ENCODE data around the gene GAS2L2. TPM values are rescaled to one million over a fixed set of nuclear protein-coding genes. Genes with fewer than 3 reads are reported as not detected.

The GAS2L2 gene
- total RNA-seq, 4 donors from 2014 or later, result 0.84 to 1.4 (median 1.1) TPM

GRCh38 chr17:35738519-35739133 is 14.4 kb downstream of the GAS2L2 start:
- no peak for DNase-seq (ENCODE audit: low spot score in 2 of 2)
- Histone ChIP-seq H3K4me1 (peaks cover 0 to 11% (median 3%) of the 10 kb centered on the region in 4 donors), H3K27ac (no peak overlapping the region), H3K4me3 (no peak overlapping the region), H3K36me3 (no peaks in the 10 kb centered on the region), H3K27me3 (peaks cover 0 to 38% of the 10 kb centered on the region in 2 donors), H3K9me3 (no peaks in the 10 kb centered on the region)
- TF ChIP-seq CTCF (IDR thresholded peaks at IDR 0.05), result no peak
- TF ChIP-seq POLR2A (IDR thresholded peaks at IDR 0.05), result no peak
- TF ChIP-seq EP300 (IDR thresholded peaks at IDR 0.05), result no peak
- 77 to 85% methylated on average over 5 of the region's 5 CpGs for WGBS, 2 donors

- DNase-seq (ENCODE audit: low spot score in 2 of 2), result no peak
- 94 to 96% methylated on average over 5 of the region's 5 CpGs for WGBS, 2 donors
- Histone ChIP-seq H3K4me1 (peaks cover 0 to 18% (median 4%) of the 10 kb centered on the region in 4 donors), H3K4me3 (no peak overlapping the region), H3K27ac (no peak overlapping the region), H3K27me3 (peaks cover 0 to 14% of the 10 kb centered on the region in 2 donors), H3K36me3 (no peaks in the 10 kb centered on the region), H3K9me3 (no peaks in the 10 kb centered on the region)
- no peak for TF ChIP-seq POLR2A (IDR thresholded peaks at IDR 0.05)
- TF ChIP-seq EP300 (IDR thresholded peaks at IDR 0.05), result no peak
- TF ChIP-seq CTCF (IDR thresholded peaks at IDR 0.05), result no peak
Observed at GRCh38 chr17:35736236-35736635, 16.8 kb downstream of the GAS2L2 start.

GRCh38 chr17:35735036-35735805 is 17.8 kb downstream of the GAS2L2 start:
- no peak for TF ChIP-seq POLR2A (IDR thresholded peaks at IDR 0.05)
- TF ChIP-seq EP300 (IDR thresholded peaks at IDR 0.05), result no peak
- WGBS, 2 donors, result 87 to 91% methylated on average over 28 to 29 of the region's 29 CpGs
- Histone ChIP-seq H3K4me3 (no peak overlapping the region), H3K27me3 (peaks cover 0 to 4% of the 10 kb centered on the region in 2 donors), H3K27ac (no peak overlapping the region), H3K9me3 (no peaks in the 10 kb centered on the region), H3K4me1 (peaks cover 0 to 23% (median 8%) of the 10 kb centered on the region in 4 donors), H3K36me3 (no peaks in the 10 kb centered on the region)
- no peak for DNase-seq (ENCODE audit: low spot score in 2 of 2)

- H3K4me1 ChIP-seq, result peaks cover 0 to 23% (median 8%) of the 10 kb centered on the region in 4 donors
- 72 to 86% methylated on average over 7 of the region's 7 CpGs for WGBS, 2 donors
- H3K36me3 ChIP-seq, result no peaks in the 10 kb centered on the region
- no peak for TF ChIP-seq EP300 (IDR thresholded peaks at IDR 0.05)
- TF ChIP-seq CTCF (IDR thresholded peaks at IDR 0.05), result no peak
- no peak for TF ChIP-seq POLR2A (IDR thresholded peaks at IDR 0.05)
- no peak for DNase-seq (ENCODE audit: low spot score in 2 of 2)
- no peaks in the 10 kb centered on the region for H3K27me3 ChIP-seq
- H3K27ac ChIP-seq, result no peak overlapping the region
- H3K4me3 ChIP-seq, result no peak overlapping the region
- no peaks in the 10 kb centered on the region for H3K9me3 ChIP-seq
Observed at GRCh38 chr17:35734396-35734795, 18.6 kb downstream of the GAS2L2 start.

GRCh38 chr17:35733366-35733765 is 19.7 kb downstream of the GAS2L2 start:
- Histone ChIP-seq H3K4me3 (no peak overlapping the region), H3K27me3 (no peaks in the 10 kb centered on the region), H3K27ac (no peak overlapping the region), H3K36me3 (peaks cover 0 to 1% (median 0%) of the 10 kb centered on the region in 3 donors), H3K9me3 (no peaks in the 10 kb centered on the region), H3K4me1 (peaks cover 0 to 23% (median 8%) of the 10 kb centered on the region in 4 donors)
- 83 to 87% methylated on average over 6 of the region's 6 CpGs for WGBS, 2 donors
- DNase-seq (ENCODE audit: low spot score in 2 of 2), result no peak
- TF ChIP-seq EP300 (IDR thresholded peaks at IDR 0.05) (no peak), POLR2A (IDR thresholded peaks at IDR 0.05) (no peak), CTCF (IDR thresholded peaks at IDR 0.05) (no peak)

Data from tibial nerve (tissue), 4 donors.